Daoy (cell line): ENCODE data around the gene ZDHHC20. TPM values are rescaled to one million over a fixed set of nuclear protein-coding genes. Genes with fewer than 3 reads are reported as not detected.

Source experiments
- DNase-seq: peaks from one replicate; pipeline ENCODE4 v3.0.0-alpha.2; 2015; ENCODE audit warnings: low read depth
- total RNA-seq: library from RNA; depleted of rRNA; stranded (reverse); fragments of >200 nt; shearing (Covaris generic); gene quantifications from 2 replicates; pipeline ENCODE4 v1.2.3, GENCODE V29; 2014

ZDHHC20 gene
- total RNA-seq, 1 experiment from 2014 or later, result 45.0 TPM

DNA sequence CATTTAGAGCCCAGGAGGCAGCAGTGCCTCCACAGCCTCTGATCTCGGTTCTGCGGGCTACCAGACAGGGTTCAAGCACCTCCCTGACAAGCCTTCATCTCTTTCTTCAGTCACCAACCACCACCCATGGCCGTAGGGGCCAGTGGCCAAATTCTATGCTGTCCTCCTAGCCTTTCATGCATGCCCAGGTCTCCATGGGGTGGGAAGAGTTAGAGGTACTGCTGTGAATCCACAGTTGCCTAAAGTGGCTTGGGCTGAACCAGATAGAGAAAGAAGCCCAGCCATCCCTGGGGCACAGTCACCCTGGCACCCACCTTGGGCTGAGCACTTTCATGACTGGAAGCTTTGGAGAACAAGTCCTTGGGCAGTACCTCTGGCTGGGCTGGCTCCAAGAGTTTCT lies 97.4 kb downstream of the ZDHHC20 start:
- no peak for DNase-seq

DNA sequence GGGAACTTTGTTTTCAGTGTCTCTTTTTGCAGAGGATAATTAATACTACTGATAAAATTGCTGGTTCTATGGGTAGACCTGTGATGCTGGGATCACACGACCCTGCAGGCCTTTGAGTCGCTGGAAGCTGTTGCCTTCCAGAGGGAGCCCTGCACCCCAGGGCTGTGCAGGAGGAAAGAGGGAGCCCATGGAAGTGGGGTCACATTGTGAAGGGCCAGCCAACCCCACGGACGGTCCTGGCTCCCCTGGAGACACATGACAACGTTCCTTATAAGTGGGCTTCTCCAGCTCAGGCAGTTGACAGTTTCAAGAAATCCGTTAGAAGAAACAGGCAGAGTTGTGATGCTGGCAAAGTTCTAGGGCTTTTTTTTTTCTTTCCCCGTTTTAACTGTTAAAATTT lies 98.0 kb downstream of the ZDHHC20 start:
- no peak for DNase-seq

DNA sequence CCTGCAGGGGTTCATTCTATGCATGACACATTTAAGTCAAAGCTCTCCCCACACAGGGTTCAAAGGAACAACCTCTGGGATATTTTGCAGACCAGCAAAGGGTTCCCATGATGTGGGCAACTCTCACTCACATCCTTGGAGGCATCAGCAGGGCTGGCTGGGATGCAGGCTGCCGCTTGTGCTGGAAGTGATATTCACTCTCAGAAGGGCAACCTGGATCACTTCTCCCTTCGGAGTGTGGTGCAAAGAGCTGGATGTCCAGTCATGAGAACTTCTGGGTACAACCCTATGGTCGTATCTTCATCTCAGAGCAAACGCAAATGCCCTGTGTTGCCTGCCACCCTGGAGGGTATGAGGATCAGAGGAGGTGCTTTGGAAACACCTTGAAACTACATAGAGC lies 98.6 kb downstream of the ZDHHC20 start:
- DNase-seq, result no peak

DNA sequence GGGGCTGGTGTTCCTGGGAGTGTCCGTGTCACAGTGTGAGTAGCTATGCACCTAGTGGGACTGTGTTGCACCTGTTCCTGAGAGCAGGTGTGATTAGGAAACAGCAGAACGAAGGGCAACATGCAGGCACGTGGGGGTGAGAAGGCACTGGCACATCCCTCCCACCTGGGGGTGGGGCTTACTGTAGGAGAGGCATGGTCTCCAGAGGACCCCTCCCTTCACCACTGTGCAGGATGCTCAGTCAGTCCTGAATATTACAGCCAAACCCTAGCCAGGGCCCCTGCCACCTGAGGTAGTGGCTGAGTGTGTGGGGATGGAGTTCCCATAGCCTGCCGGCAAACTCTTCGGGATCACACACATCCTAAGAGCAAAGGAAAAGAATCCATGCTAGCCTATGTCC lies 99.2 kb downstream of the ZDHHC20 start:
- no peak for DNase-seq

DNA sequence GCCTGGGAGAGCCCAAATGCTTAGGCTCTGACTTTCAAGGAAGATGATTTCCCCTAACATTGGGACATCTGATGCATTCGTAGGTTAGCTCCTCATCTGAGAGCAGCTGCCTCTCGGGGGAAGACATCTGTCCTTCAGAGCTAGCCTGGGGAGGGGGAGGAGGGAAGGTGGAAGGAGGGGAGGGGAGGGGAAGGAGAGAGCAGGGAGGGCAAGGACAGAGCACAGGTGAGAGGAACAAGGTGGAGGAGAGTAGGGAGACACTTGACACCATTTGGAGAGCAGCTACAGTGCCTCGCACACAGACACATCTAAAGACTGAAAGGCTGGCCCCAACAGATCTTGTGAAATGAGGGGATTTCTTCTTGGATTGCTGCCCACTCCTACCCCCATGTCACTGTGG lies 103.8 kb downstream of the ZDHHC20 start:
- DNase-seq, result no peak

DNA sequence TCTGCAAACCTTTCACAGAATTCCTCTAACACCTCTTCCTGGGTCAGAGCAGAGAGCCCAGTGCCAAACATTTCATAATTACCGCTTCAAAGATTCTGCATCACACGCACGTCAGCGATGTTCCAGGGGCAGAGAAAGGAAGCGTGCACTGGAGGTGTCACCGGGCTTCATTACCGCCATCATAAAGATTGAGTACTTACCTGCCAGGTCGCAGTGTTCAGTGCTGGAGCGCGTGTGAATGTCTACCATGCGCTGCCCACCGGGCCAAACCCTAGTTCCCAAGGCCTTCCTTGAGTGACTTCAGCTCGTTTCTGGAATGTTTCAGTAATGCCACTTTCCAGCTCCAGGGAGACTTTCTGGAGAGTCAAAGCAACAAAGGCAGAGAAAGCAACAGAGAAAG lies 104.4 kb downstream of the ZDHHC20 start:
- DNase-seq, result no peak

DNA sequence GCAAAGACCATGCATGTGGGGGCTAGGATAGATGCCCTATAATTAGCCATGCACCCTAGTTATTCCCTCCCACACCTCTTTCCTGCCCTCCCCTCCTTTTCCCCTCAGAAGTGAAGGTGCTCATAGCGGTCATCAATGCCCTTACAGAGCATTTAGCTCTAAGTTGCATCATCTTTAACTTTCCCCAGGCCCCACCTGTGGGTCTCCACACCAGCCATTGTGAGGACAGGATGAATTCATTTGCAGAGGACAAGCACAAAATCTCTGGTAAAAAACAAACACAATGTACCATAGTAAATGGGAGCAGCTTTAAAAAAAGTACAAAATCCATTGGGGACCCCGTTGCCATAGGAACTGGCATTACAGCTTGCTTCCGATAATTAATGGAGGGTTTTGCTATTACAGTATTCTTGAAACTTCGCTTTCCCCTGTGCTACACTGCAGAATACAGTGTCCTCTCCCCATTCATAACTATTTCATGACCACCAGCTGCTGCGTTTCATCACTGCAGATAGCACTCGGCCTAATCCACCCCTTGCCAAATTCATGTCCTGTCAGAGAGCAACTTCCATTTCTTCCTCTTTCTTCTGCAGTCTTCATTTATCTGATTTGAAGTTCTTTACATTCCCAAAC lies 110.5 kb downstream of the ZDHHC20 start:
- no peak for DNase-seq

DNA sequence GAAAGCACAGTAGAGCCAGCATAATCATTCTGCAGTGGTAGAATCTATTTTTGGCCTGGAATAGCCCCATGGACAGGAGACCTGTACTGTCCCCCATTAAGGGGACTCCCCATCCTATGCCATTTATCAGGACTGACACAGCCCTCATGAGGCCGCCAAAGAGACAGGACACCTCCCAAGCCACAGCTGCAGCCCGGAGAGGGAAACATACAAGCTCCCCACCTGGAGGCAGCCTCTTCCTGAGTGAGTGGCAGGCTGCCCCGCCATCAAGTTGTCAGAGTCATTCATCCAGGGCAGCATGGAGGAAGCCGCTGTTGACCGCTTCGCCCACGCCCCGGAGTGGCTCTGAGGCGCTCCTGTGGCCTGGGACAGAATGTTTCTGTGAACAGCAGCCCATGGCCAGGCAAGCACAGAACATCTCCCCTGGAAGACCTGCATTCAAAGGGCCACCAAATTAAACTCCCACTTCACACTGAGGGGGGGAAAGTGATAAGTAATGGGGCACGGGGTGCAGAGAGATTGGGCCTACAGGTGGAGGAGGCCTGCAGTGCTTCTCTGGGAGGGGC lies 111.3 kb downstream of the ZDHHC20 start:
- DNase-seq, result no peak

DNA sequence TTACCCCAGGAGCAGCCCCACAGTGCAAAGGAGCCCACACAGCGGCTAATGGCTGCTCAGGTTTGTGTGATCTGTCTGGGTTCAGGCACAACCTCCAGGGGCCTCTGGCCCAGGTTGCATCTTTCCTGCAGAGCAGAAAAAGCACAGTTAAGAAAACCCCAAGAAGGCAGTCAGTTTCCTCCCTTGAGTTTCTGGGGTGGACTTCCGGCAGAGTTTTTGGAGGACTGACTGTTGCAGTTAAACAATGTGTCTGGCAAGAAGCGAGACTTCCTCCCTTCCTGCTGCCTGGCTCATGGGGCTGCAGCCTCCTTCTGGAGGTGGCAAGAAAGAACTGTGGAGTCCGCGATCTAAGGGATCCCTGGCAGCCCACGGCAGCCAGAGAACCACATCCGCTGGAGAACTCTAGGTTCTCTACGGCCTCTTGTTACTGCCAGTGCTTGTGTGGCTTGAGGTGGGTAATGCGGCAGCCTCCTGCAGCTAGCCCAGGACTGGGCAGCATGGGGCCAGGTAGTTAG lies 114.4 kb downstream of the ZDHHC20 start:
- DNase-seq, result no peak

DNA sequence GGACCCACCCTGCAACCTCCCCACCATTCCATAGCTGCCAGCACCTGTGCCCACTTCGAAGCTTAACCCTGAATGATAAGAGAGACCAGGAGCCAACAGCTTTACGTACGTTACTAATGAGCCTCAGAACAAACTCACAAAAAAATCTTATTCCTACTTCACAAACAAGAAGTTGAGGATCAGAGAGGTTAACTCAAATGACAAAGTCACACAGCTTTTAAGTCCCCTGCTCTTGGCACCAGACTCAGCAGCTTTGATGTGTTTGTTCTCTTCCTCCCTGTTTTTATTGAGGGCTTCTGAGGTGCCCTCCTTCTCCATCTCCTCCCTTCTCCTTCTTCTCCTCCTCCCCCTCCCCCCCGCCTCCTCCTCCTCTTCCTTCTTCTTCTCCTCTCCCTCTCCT lies 115.4 kb downstream of the ZDHHC20 start:
- DNase-seq, result no peak

DNA sequence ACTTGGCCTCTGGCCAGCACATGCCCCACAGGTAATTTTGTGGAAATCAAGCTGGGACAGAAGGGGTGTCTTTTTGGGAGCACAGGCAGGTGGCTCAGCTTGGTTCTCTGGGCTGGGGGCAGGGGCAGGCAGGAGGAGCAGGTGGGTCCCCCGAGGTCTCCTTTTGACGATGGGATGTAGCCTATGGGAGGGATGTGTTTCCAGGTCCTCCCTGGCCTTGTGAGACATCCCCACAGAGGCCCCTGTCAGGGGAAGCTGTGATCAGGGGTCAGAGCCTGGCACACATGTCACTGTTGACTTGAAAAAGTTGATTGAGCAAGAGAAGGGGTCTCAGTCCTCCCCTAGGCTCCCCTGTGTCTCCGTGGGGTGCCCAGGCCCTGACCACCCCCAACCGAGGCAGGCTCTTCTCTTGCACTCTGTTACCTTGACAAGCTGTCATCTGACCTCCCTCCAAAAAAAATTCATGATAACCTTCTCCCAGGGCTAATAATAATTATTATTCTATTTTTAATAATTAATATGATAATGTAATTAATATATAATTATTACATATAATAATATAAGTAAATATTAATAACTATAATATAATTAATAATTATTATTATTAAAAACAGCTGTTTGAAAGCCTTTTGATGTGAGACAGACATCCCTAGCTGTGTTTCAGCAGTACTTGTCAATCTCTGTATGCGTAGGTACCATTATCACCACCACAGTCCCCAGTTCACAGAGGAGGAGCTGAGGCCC lies 116.2 kb downstream of the ZDHHC20 start:
- no peak for DNase-seq

DNA sequence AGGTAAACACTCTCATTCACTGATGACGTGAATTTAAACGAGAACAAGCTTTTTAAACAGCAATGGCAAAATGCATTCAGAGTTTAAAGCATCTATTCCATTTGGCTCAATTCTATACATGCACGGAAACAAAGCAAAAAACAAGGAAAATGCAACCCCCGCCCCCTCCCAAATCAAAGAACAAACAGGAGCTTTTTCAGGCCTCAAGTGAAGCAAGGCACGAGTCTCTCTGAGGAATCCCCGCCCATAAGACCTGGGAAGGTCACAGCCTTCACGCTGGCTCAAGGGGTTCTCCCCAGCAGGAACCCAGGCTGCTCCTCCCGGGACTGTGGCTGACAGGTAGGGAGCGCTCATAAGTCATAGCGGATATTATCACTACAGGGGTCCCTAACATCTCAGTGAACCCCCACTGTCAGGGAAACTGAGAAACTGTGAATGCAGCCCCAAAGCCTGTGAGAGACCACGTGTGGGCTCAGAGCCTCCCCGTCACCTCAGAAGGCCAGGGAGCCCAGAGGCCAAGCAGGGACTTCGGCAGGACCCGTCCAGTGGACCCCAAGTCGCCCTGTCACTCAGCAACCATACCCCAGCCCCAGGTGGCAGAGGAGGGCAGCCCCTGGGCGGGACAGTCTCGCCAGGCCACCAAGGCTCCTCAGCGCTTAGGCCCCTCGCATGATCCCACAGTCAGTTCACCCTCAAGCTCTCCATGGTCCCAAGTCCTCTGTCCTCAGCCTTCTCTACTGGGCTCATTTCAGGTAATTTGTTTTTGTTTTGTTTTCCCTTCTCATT lies 117.3 kb downstream of the ZDHHC20 start:
- DNase-seq, result no peak

DNA sequence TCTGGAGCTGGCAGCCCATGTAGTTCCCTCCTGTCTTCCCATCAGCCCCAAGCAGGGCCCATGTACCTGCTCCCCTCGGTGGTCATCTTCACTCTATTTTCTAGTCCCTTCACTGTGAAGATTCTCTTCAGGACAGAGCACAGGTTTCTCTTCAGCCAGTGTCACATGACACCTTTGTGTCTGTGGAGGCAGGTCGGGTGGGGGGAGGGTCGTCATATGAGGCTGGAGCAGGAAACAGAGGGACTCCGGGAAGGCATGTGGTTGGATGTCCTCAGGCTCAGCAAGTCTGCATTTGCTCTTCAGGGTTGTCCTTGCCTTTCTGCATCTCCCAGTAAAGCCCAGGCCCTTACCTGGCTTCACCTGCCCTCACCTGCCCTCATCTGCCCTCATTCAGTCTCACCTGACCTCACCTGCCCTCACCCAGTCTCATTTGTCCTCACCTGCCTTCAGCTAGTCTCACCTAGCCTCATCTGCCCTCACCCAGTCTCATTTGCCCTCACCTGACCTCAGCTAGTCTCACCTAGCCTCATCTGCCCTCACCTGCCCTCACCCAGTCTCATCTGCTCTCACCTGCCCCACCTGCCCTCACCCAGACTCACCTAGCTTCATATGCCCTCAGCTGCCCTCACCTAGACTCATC lies 120.3 kb downstream of the ZDHHC20 start:
- no peak for DNase-seq

DNA sequence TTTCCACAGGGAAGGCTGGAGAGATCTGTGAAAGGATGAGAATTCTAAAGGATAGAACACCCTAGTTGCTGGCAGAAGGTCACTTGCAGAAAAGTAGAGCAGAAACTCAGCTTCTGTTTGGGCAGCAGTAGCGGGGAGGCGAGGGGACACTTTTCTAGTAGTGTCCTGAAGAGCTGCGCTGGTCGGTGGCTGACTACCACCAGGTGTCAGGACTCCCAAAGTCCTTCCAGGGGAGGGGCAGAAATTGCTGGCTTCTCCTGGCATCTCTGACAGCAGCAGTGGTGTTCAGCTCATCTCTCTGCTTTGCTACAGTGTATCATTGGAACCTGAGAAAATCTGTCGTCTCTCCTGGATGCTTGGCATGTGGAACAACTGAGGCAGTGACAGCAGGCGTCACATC lies 120.9 kb downstream of the ZDHHC20 start:
- DNase-seq, result no peak

DNA sequence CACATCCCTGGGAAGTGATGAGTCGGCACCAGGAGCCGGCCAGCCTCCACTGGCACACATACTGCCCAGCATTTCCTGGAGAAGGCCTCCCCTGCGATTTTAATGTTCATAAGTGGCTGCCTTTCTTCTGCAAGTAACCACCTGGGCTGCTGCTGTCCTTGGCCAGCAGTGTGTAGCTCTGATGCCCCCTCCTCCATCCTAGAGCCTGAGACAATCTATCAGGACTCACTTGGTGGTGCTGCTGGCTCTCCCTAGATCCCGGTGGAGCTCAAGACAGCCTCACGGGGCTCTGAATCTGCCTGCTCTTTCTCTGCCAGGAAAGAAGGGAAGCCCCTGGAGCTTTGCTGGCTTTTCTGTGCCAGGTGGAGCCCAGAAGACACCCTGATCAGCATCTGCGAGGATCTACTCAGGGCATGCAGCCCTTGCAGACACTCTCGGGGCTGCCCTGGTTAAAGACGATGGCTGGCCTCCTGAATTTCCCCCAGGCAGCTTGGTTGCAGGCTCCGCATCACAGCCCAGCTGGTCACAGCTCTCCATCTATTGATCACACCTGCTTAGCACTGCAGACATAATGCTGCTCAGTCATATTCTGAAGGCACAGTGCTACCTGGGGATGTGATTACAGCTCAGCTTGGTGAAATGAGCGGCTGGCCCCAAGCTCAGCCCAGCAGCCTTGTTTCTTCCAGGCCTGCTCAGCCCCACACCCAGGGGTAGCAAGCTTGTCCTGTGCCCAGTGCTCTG lies 122.3 kb downstream of the ZDHHC20 start:
- DNase-seq, result no peak

DNA sequence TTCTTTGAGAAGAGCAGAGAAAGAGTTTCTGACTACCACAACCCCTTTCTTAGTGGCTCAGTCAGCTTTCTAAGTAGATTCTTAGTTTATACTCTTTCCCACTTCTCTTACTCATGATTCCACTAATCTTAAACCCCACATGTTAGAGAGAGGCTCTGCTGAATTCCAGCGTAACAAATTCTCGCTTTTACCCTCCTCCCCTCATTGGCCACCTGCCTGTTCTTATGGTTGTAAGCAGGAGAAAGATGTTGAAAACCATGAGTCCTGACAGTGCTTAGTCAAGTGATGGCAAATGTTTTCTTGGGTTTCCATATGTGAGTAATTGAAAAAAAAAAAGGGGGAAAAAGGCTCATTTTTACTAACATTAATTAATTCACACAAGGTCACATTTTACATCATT lies 125.9 kb downstream of the ZDHHC20 start:
- DNase-seq, result no peak

DNA sequence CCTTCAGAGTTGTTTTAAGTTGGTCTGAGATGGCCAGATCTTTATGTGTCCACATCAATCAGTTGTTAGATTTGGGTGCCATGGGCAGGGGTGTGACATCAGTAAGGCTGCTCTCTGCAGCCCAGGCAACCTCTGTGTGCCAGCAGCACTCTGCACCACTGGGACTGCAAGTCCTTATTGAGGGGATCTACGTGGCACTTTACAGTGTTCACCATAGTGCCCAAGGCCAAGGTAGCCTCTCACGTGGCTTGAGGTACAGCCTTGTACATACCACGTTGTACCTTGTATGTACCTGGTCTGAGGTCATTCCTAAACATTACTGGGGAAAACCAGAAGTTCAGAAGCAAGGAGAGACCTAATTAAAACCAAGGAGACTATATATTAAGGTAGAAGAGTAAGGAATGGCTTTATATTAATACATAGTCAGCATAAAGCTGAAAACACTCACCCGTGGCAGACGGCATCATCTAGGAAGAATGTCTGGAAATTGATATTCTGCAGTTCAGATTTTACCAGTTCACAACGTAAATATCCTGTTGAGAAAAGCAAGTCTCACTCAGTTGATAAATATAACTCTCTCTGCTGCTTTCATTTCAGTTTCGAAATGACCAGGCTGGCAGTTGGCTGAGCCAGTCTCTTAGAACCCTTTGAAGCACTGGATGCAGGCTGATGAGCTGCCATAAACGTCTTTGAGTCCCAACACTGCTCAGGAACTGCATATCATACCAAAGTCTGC lies 128.8 kb downstream of the ZDHHC20 start:
- DNase-seq, result no peak

DNA sequence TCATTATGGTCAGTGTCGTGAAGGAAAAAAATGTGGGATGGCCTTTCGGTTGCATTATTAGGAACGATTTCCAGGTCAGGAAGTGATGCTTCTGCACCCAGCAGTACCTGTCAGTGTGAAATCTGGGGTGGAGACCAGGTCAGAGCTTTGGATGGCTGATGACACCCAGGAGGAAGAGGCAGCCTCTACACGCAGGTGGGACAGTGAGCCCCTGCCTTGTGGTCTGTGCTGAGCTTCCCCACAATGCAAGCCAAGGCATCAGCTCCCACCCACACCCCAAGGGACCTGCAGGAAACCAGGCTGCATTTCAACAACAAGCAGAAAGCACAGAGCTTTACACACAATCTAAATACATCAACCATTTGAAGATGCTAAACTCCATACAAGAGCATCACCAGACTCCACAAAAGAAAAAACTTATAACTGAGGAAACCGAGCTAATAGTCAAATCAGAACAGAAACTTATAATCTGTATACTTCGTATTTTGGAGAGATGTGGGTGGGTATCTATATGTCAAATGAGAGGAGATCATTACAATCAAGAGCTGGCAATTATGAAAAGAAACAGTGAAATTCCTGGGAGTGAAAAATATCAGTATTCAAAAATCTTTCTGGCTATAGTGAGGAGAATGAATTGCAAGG lies 130.1 kb downstream of the ZDHHC20 start:
- no peak for DNase-seq

DNA sequence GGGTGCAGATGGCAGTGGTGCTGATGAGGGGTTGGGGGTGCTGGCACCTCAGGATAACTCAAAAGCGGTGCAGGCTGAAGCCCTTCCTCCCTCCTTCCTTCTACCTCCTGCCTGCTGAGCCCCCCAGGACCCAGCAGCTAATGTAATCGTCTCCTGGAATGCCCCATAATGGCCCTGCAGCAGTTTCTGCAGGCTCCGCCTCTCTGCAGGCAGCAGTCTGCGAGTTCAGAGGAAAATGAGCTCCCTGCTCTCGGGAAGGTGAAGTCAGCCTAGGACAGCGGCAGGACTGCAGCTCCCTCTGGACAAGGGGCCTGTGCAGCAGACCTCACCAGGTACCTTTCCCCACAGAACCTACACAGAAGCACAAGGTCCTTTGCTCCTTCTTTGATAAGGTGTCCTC lies 130.9 kb downstream of the ZDHHC20 start:
- no peak for DNase-seq
